Lower leg skin (tissue), 3 donors: ENCODE data around the gene STAT4.

ENCODE experiments used
- POLR2A ChIP-seq, 2 donors: fragments of 450-650 bp; IDR thresholded peaks; one replicate each; pipeline ENCODE4 v1.6.1; 2016 to 2017; ENCODE audit warnings: antibody characterized with exemption in 2 of 2, mild to moderate bottlenecking in 1 of 2, moderate library complexity in 1 of 2
- TF ChIP-seq, protein P1 (sequence below), 3 donors: fragments of 450-650 bp; IDR thresholded peaks; one replicate each; pipeline ENCODE4 v1.5.1; 2016; ENCODE audit warnings: antibody characterized with exemption in 3 of 3, mild to moderate bottlenecking in 3 of 3, moderate library complexity in 2 of 3

DNA sequence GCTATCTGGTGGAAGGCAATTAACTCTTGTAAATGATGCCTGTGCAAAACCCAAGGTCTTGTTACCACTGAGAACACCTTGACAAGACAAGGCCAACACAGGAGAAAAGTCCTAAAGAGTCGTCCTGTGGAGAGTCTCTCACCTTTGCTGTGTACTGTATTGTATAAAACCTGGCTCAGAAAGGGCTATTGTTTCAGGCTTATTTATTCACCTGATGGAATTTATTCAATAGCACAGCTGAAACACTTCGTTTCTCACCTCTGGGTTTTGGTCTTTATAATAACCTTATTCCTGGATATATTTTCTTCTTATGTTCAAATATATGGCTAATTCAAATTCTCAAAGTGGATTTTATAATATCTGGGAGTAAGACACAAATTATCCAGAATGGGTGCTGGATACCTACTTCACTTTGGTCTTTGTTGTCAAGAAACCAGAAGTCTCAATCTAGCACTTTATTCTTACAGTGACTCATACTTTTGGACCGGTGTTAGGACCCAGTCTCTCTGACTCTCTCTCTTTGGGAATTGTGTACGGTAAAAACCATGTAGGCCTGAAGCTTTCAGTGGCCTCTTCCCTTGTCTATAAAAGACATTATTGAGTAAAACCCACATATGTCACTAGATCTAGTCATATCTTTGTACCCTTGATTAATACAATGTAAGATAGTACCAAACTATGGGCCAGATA, 16.1 kb upstream of the STAT4 start:
- TF ChIP-seq, protein P1, sequence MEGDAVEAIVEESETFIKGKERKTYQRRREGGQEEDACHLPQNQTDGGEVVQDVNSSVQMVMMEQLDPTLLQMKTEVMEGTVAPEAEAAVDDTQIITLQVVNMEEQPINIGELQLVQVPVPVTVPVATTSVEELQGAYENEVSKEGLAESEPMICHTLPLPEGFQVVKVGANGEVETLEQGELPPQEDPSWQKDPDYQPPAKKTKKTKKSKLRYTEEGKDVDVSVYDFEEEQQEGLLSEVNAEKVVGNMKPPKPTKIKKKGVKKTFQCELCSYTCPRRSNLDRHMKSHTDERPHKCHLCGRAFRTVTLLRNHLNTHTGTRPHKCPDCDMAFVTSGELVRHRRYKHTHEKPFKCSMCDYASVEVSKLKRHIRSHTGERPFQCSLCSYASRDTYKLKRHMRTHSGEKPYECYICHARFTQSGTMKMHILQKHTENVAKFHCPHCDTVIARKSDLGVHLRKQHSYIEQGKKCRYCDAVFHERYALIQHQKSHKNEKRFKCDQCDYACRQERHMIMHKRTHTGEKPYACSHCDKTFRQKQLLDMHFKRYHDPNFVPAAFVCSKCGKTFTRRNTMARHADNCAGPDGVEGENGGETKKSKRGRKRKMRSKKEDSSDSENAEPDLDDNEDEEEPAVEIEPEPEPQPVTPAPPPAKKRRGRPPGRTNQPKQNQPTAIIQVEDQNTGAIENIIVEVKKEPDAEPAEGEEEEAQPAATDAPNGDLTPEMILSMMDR (IDR thresholded peaks at IDR 0.05), result no peak
- TF ChIP-seq POLR2A (IDR thresholded peaks at IDR 0.05), result no peak
